Panc1 (cell line): ENCODE results near the gene GOLGA1. TPM values are rescaled to one million over a fixed set of nuclear protein-coding genes. Genes with fewer than 3 reads are reported as not detected.

Source experiments
- ATAC-seq: fragments of 200-7000 bp; cut with Tn5 transposase; 2 replicates; pipeline ENCODE4 v1.9.1; 2020; ENCODE audit warnings: mild to moderate bottlenecking, moderate library complexity
- BruUV-seq: library from RNA; stranded (reverse); fragments of 400-500 nt; replicated peaks from 2 replicates; lab custom pipeline; 2021; lab: Mats Ljungman, UMichigan
- CTCF ChIA-PET: fragments of 300-600 bp; sonication (Branson Sonifier 250); formaldehyde crosslinking; loops from one replicate; lab custom pipeline; 2022; ENCODE audit warnings: antibody characterized with exemption; lab: Charles Lee
- POLR2A ChIA-PET: fragments of 300-600 bp; sonication (Branson Sonifier 250); formaldehyde crosslinking; loops from one replicate; lab custom pipeline; 2022; ENCODE audit warnings: antibody characterized with exemption; lab: Charles Lee
- DNase-seq: peaks from one replicate; pipeline ENCODE4 v3.0.0-alpha.2; 2010; ENCODE audit warnings: low read depth, low spot score
- H3K27ac ChIP-seq: 2 replicates; pipeline ENCODE4 v1.5.1; 2011; ENCODE audit warnings: mild to moderate bottlenecking, low read length, inconsistent platforms
- H3K27me3 ChIP-seq: fragments of 200-500 bp; sonication (Bioruptor generic); 2 replicates; pipeline ENCODE4 v1.6.0; 2014; ENCODE audit warnings: low read length, inconsistent platforms; ENCODE audit not compliant: control insufficient read depth, insufficient read depth
- H3K36me3 ChIP-seq: fragments of 200-500 bp; sonication (Bioruptor generic); 2 replicates; pipeline ENCODE4 v1.5.1; 2014; ENCODE audit warnings: inconsistent platforms, mild to moderate bottlenecking, low read length, moderate library complexity; ENCODE audit not compliant: control insufficient read depth, insufficient read depth
- H3K4me1 ChIP-seq: 2 replicates; pipeline ENCODE4 v1.5.1; 2011; ENCODE audit warnings: inconsistent platforms, mild to moderate bottlenecking, low read length, moderate library complexity; ENCODE audit not compliant: control insufficient read depth, insufficient read depth
- H3K4me3 ChIP-seq, 2 experiments: 2 replicates each; pipeline ENCODE4 v1.5.1; 2011 to 2012; ENCODE audit warnings: low read depth in 2 of 2, low read length in 2 of 2, mild to moderate bottlenecking in 2 of 2, inconsistent platforms in 1 of 2, moderate library complexity in 1 of 2
- H3K9me3 ChIP-seq: fragments of 200-500 bp; sonication (Bioruptor generic); 2 replicates; pipeline ENCODE4 v1.5.1; 2014; ENCODE audit warnings: low read depth, mild to moderate bottlenecking, inconsistent platforms, low read length, moderate library complexity; ENCODE audit not compliant: control insufficient read depth, insufficient read depth
- CTCF ChIP-seq: fragments of 450-650 bp; IDR thresholded peaks from 2 replicates; pipeline ENCODE4 v1.5.1; 2017; ENCODE audit warnings: mild to moderate bottlenecking
- POLR2AphosphoS5 ChIP-seq: IDR thresholded peaks from 2 replicates; pipeline ENCODE4 v1.6.1; 2012; ENCODE audit warnings: mild to moderate bottlenecking, low read depth, low read length, moderate library complexity
- SIN3A ChIP-seq: IDR thresholded peaks from 2 replicates; pipeline ENCODE4 v1.6.1; 2012; ENCODE audit warnings: low read depth, mild to moderate bottlenecking, low read length, moderate library complexity, borderline replicate concordance; ENCODE audit not compliant: insufficient read depth
- TCF7L2 ChIP-seq: IDR thresholded peaks from 2 replicates; pipeline ENCODE4 v1.6.1; 2011; ENCODE audit warnings: mild to moderate bottlenecking, low read depth, low read length, inconsistent platforms
- in situ Hi-C: cut with HindIII; loops from 2 replicates; pipeline ENCODE4 v1.10.0; 2016; ENCODE audit warnings: low sequenced_read_pairs, low pct_unique_long_range_greater_than_20kb
- intact Hi-C: fragments of 100-400 bp; cut with micrococcal nuclease; formaldehyde crosslinking; loops from one replicate; pipeline ENCODE4 v1.10.0; 2022; ENCODE audit not compliant: unreplicated experiment
- total RNA-seq: library from RNA; stranded (reverse); gene quantifications from one replicate; pipeline ENCODE4 v1.2.1, GENCODE V29; 2021; ENCODE audit not compliant: unreplicated experiment
- TF ChIP-seq, protein P1 (sequence below), 2 experiments: IDR thresholded peaks; 2 replicates each; pipeline ENCODE4 v1.6.1; 2011 to 2012; ENCODE audit warnings: low read depth in 2 of 2, control low read depth in 1 of 2, low read length in 1 of 2, mild to moderate bottlenecking in 1 of 2, moderate library complexity in 1 of 2; ENCODE audit not compliant: insufficient read depth in 1 of 2

Gene GOLGA1
- total RNA-seq, 1 experiment from 2014 or later, result 15.5 TPM

DNA sequence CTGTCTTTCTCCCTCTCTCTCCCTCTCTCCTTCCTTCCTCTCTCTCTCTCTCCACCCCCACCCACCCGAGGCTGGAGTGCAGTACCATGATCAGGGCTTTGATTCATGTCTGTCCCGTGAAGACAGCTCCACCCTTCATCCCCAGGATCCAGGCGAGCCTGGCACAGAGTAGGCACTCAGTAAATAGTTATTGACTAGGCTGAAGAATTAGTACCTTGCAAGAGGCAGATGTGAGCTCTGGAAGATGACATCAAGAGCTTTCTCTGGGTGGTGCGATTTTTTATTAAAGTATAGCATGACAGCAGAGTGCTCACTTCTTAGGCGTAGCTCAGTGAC is 111.6 kb downstream of the GOLGA1 start:
- in situ Hi-C loops, result no loop called here
- CTCF ChIA-PET, result interaction anchor here (0.9 kb wide), 1 partner anchor 23 kb away, joined by 12 read pairs; no protein-coding TSS in a partner anchor
- intact Hi-C loops, result no loop called here
- POLR2A ChIA-PET, result no interaction called here
- H3K27ac ChIP-seq, result no peak overlapping the region
- no TSS peak for BruUV-seq
- H3K27me3 ChIP-seq, result no peaks in the 10 kb centered on the region
- TF ChIP-seq POLR2AphosphoS5 (no peak), SIN3A (no peak), TCF7L2 (no peak), CTCF (no peak)
- TF ChIP-seq, protein P1, sequence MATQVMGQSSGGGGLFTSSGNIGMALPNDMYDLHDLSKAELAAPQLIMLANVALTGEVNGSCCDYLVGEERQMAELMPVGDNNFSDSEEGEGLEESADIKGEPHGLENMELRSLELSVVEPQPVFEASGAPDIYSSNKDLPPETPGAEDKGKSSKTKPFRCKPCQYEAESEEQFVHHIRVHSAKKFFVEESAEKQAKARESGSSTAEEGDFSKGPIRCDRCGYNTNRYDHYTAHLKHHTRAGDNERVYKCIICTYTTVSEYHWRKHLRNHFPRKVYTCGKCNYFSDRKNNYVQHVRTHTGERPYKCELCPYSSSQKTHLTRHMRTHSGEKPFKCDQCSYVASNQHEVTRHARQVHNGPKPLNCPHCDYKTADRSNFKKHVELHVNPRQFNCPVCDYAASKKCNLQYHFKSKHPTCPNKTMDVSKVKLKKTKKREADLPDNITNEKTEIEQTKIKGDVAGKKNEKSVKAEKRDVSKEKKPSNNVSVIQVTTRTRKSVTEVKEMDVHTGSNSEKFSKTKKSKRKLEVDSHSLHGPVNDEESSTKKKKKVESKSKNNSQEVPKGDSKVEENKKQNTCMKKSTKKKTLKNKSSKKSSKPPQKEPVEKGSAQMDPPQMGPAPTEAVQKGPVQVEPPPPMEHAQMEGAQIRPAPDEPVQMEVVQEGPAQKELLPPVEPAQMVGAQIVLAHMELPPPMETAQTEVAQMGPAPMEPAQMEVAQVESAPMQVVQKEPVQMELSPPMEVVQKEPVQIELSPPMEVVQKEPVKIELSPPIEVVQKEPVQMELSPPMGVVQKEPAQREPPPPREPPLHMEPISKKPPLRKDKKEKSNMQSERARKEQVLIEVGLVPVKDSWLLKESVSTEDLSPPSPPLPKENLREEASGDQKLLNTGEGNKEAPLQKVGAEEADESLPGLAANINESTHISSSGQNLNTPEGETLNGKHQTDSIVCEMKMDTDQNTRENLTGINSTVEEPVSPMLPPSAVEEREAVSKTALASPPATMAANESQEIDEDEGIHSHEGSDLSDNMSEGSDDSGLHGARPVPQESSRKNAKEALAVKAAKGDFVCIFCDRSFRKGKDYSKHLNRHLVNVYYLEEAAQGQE (IDR thresholded peaks at IDR 0.05; ENCODE audit: insufficient read depth in 1 of 2, low read depth in 2 of 2, low read length in 1 of 2), result no peak
- no peak for DNase-seq
- ATAC-seq, result no peak
- H3K4me3 ChIP-seq, result no peak overlapping the region
- no peaks in the 10 kb centered on the region for H3K9me3 ChIP-seq
- no peaks in the 10 kb centered on the region; the same call in 1 of the 2 replicates for H3K4me1 ChIP-seq
- H3K36me3 ChIP-seq, result no peaks in the 10 kb centered on the region

DNA sequence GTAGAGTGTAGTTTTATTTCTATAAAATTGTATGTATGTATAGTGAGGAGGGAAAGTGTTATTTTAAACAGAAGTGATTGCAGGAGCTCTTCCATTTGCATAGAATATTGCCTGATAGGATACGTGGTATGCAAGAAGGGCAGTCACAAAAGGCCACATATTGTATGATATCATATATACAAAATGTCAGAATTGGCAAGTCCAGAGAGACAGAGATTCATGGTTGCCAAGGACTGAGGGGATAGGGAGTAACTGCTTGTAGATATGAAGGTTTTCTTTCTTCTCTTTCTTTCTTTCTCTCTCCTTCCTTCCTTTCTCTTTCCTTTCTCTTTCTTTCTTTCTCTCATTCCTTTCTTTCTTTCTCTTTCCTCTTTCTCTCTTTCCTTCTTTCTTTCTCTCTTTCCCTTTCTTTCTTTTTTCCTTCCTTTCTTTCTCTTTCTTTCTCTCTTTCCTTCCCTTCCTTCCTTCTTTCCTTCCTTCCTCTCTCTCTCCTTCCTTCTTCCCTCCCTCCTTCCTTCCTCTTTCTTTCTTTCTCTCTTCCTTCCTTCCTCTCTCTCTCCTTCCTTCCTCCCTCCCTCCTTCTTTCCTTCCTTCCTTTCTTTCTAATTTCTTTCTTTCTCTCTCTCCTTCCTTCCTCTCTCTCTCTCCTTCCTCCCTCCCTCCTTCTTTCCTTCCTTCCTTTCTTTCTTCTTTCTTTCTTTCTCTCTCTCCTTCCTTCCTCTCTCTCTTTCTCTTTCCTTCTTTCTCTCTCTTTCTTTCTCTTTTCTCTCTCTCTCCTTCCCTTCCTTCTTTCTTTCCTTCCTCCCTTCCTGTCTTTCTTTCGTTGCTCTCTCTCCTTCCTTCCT is 112.2 kb downstream of the GOLGA1 start:
- Histone ChIP-seq H3K27ac (no peak overlapping the region), H3K4me1 (no peaks in the 10 kb centered on the region; the same call in 1 of the 2 replicates), H3K4me3 (no peak overlapping the region), H3K36me3 (no peaks in the 10 kb centered on the region), H3K9me3 (no peaks in the 10 kb centered on the region), H3K27me3 (no peaks in the 10 kb centered on the region)
- no peak for TF ChIP-seq POLR2AphosphoS5
- TF ChIP-seq, protein P1 (IDR thresholded peaks at IDR 0.05; ENCODE audit: insufficient read depth in 1 of 2, low read depth in 2 of 2, low read length in 1 of 2), result no peak
- no peak for TF ChIP-seq CTCF
- no peak for TF ChIP-seq TCF7L2
- no peak for TF ChIP-seq SIN3A
- POLR2A ChIA-PET, result no interaction called here
- no TSS peak for BruUV-seq
- DNase-seq, result no peak
- ATAC-seq, result no peak
- intact Hi-C loops, result no loop called here
- CTCF ChIA-PET, result no interaction called here
- in situ Hi-C loops, result no loop called here
